Heart right ventricle (tissue), 16 donors: ENCODE results near the gene ABITRAM. TPM values are rescaled to one million over a fixed set of nuclear protein-coding genes. Genes with fewer than 3 reads are reported as not detected.

ENCODE experiments used
- ATAC-seq, 8 donors: fragments of 200-7000 bp; cut with Tn5 transposase; one replicate each; pipeline ENCODE4 v1.9.1; 2020; ENCODE audit warnings: mild to moderate bottlenecking in 8 of 8, moderate library complexity in 8 of 8, moderate number of reproducible peaks in 1 of 8
- DNase-seq, 2 donors: peaks; one replicate each; pipeline ENCODE4 v3.0.0-alpha.2; 2020
- H3K27ac ChIP-seq, 10 donors: fragments of 200-600 bp; sonication (generic) in 2 of 10; one replicate each; pipeline versions ENCODE4 v1.5.0 to v1.8.0; 2020 to 2022; ENCODE audit warnings: mild to moderate bottlenecking in 3 of 10
- H3K27me3 ChIP-seq, 7 donors: fragments of 200-600 bp; one replicate each; pipeline ENCODE4 v1.8.0; 2021 to 2022; ENCODE audit warnings: mild to moderate bottlenecking in 2 of 7
- H3K36me3 ChIP-seq, 9 donors: fragments of 200-600 bp; sonication (generic) in 1 of 9; one replicate each; pipeline versions ENCODE4 v1.5.0 to v1.8.0; 2020 to 2022; ENCODE audit warnings: mild to moderate bottlenecking in 2 of 9
- H3K4me1 ChIP-seq, 9 donors: fragments of 200-600 bp; sonication (generic) in 1 of 9; one replicate each; pipeline versions ENCODE4 v1.5.0 to v1.8.0; 2020 to 2022; ENCODE audit warnings: mild to moderate bottlenecking in 4 of 9
- H3K4me3 ChIP-seq, 10 donors: fragments of 200-600 bp; sonication (generic) in 2 of 10; one replicate each; pipeline versions ENCODE4 v1.5.0 to v1.8.0; 2020 to 2022; ENCODE audit warnings: mild to moderate bottlenecking in 7 of 10, moderate library complexity in 2 of 10
- H3K9me3 ChIP-seq, 11 donors: fragments of 200-600 bp in 10 of 11; sonication (generic) in 2 of 11; one replicate each; pipeline versions ENCODE4 v1.5.0 to v1.8.0; 2013 to 2022; ENCODE audit warnings: mild to moderate bottlenecking in 2 of 11, control low read depth in 1 of 11, moderate library complexity in 1 of 11
- CTCF ChIP-seq, 9 donors: fragments of 200-600 bp; sonication (generic) in 2 of 9; IDR thresholded peaks; one replicate each; pipeline versions ENCODE4 v1.5.0 to v1.8.0; 2021 to 2022; ENCODE audit warnings: antibody characterized with exemption in 9 of 9, mild to moderate bottlenecking in 5 of 9, moderate library complexity in 1 of 9
- WGBS, 2 donors: extraction: QIAGEN DNeasy Blood & Tissue Kit; methylation state at CpG; one replicate each; pipeline ENCODE4 v1.1.7; 2013; ENCODE audit warnings: inconsistent platforms in 1 of 2; 5-methylcytosine and 5-hydroxymethylcytosine counted together
- intact Hi-C, 10 donors: fragments of 100-400 bp; cut with DNase I; formaldehyde crosslinking; loops; one replicate each; pipeline versions ENCODE4 v1.11.1 to v1.14.2; 2022
- polyA plus RNA-seq, 2 donors: library from polyadenylated mRNA; stranded (reverse); fragments of 200-250 nt; gene quantifications; one replicate each; pipeline ENCODE4 v1.2.3, GENCODE V29; 2013
- total RNA-seq, 10 donors: library from RNA; stranded (reverse); fragmentation: NEBNext Ultra II Directional in 3 of 10; extraction: Animal tissue kit (Norgen Biotek cat#: 25700) in 3 of 10; gene quantifications; one replicate each; pipeline versions ENCODE4 v1.2.1 to v1.2.4, GENCODE V29; 2021 to 2023
- donor health status: Arrhythmogenic right ventricular cardiomyopathy.
- donor health status: ischemic (EF 13 %, LVEDD 7.1; RV severe dilation, severe dysfunction).
- donor health status: healthy with polysubstance abuse.
- donor health status: DM: no; HTN: yes; CAD: no.
- donor health status: DM: no; HTN: no; CAD: no.
- donor health status: ischemic (EF 25% LVEDD 6.9; RV normal size, moderate dysfunction).
- donor health status: ischemic (EF 25% LVEDD 5.7; RV mildly dilated, moderate dysfunction).
- donor health status: healthy.
- donor health status: DM: yes; HTN: yes; CAD: no.
- donor health status: Ischemic cardiomyopathy.
- donor health status: ischemic (EF 35%, LVEDD 5.7; RV mildly dilated, moderate dysfunction).
- donor health status: nonischemic (EF 11% LVEDD 7.7; RV severe dilation, severe dysfunction).
- donor health status: DM: yes; HTN: yes; CAD: no.
- donor health status: PGD.
- donor health status: ischemic (EF 29% LVEDD 5.4; RV normal size, mild dysfunction).
- donor health status: nonischemic (EF 23%, LVEDD 6.1; RV moderate dilation, normal function).

ABITRAM gene
- total and polyA plus RNA-seq, 12 donors = 9.1 to 17.7 (median 14.6) TPM

GRCh38 chr9:108973895-108974294 lies 39.7 kb downstream of the ABITRAM start:
- Histone ChIP-seq H3K4me1 (peaks cover 0 to 35% (median 25%) of the 10 kb centered on the region in 9 donors), H3K4me3 (no peak overlapping the region), H3K27me3 (no peaks in the 10 kb centered on the region), H3K27ac (peak overlapping the region in 9 of 10 donors; percentile 45 to 79 (median 71)), H3K36me3 (peaks cover 0 to 58% (median 14%) of the 10 kb centered on the region in 9 donors), H3K9me3 (peaks cover 0 to 3% (median 0%) of the 10 kb centered on the region in 11 donors)
- TF ChIP-seq CTCF (IDR thresholded peaks at IDR 0.05) = no peak
- DNase-seq = no peak
- 9 to 19% methylated on average over 5 of the region's 5 CpGs for WGBS, 2 donors
- ATAC-seq = peak; percentile 73 to 93 (median 83)
- intact Hi-C loops = loop anchor here in 1 of 10 donors (5.0 kb wide), 1 partner anchor 38 kb away; the partner anchor contains the start of gene CTNNAL1

DNA sequence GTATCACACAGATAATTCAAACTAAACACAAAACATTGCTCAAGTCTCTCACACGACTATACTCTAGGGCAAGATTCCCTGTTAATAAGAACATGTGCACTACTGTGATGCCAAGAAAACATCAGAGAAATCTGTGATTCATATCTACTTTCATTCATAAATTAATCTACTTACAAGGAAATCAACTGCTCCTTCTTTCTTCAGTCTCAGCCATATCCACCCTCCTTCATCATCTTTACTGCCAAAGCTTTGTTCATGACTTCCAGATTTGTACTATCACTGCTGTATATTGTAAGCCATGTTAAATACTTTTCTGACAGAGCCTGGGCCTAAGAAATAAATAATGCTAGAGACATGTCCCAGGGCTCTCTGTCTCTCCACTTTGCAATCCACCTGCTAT lies 44.0 kb downstream of the ABITRAM start:
- Histone ChIP-seq H3K27me3 (no peaks in the 10 kb centered on the region), H3K4me1 (peaks cover 0 to 24% (median 13%) of the 10 kb centered on the region in 9 donors), H3K9me3 (no peaks in the 10 kb centered on the region), H3K27ac (no peak overlapping the region), H3K4me3 (no peak overlapping the region), H3K36me3 (peaks cover 0 to 70% (median 14%) of the 10 kb centered on the region in 9 donors)
- TF ChIP-seq CTCF (IDR thresholded peaks at IDR 0.05) = no peak
- no peak for ATAC-seq
- WGBS, 2 donors = 56 to 62% methylated on average over 1 of the region's 1 CpG
- intact Hi-C loops = no loop called here
- no peak for DNase-seq

- no peak for DNase-seq
- Histone ChIP-seq H3K36me3 (peaks cover 0 to 94% (median 14%) of the 10 kb centered on the region in 9 donors), H3K27ac (peak overlapping the region in 1 of 10 donors; percentile 7), H3K9me3 (no peaks in the 10 kb centered on the region), H3K27me3 (no peaks in the 10 kb centered on the region), H3K4me3 (no peak overlapping the region), H3K4me1 (peaks cover 0 to 10% (median 0%) of the 10 kb centered on the region in 9 donors)
- no peak for TF ChIP-seq CTCF (IDR thresholded peaks at IDR 0.05)
- WGBS, 2 donors = 64 to 67% methylated on average over 2 of the region's 2 CpGs
- peak in 7 of 8 donors; percentile 47 to 90 (median 72) for ATAC-seq
- intact Hi-C loops = no loop called here
Observed at GRCh38 chr9:108980893-108981292, 46.7 kb downstream of the ABITRAM start.

GRCh38 chr9:108983885-108984284 lies 49.7 kb downstream of the ABITRAM start:
- Histone ChIP-seq H3K27ac (no peak overlapping the region), H3K27me3 (no peaks in the 10 kb centered on the region), H3K36me3 (peaks cover 0 to 73% (median 12%) of the 10 kb centered on the region in 9 donors), H3K4me1 (peaks cover 0 to 10% (median 0%) of the 10 kb centered on the region in 9 donors), H3K9me3 (no peaks in the 10 kb centered on the region), H3K4me3 (no peak overlapping the region)
- DNase-seq (no peak), ATAC-seq (no peak)
- TF ChIP-seq CTCF (IDR thresholded peaks at IDR 0.05) = no peak
- intact Hi-C loops = no loop called here

Other genes starting within 250 kb of the ABITRAM start
- gene ACTL7B, start 78.4 kb upstream of the ABITRAM start, total RNA-seq = not detected
- gene ACTL7B, start 78.4 kb upstream of the ABITRAM start, polyA plus RNA-seq = not detected
- not detected for gene ACTL7A, start 72.1 kb upstream of the ABITRAM start, total RNA-seq
- not detected for gene ACTL7A, start 72.1 kb upstream of the ABITRAM start, polyA plus RNA-seq
- 10 to 100 TPM; 19.2 to 31.7 (median 25.7) TPM for gene ELP1, start 276 bp upstream of the ABITRAM start, total RNA-seq
- 10 to 100 TPM; 11.7 to 18.2 TPM for gene ELP1, start 276 bp upstream of the ABITRAM start, polyA plus RNA-seq
- gene CTNNAL1, start 79.1 kb downstream of the ABITRAM start, total RNA-seq = 10 to 100 TPM; 48.5 to 75.4 (median 63.2) TPM
- 100 to 1,000 TPM in 1 of 2 donors, 10 to 100 TPM in 1; 42.7 to 115 TPM for gene CTNNAL1, start 79.1 kb downstream of the ABITRAM start, polyA plus RNA-seq
- 100 to 1,000 TPM in 5 of 10 donors, 10 to 100 TPM in 5; 84.2 to 152 (median 99.9) TPM for gene TMEM245, start 185.5 kb downstream of the ABITRAM start, total RNA-seq
- gene TMEM245, start 185.5 kb downstream of the ABITRAM start, polyA plus RNA-seq = 10 to 100 TPM; 17.0 to 23.5 TPM
- gene FRRS1L, start 232.8 kb downstream of the ABITRAM start, total RNA-seq = 1 to 10 TPM in 7 of 10 donors, under 1 TPM in 3; 0.61 to 3.0 (median 1.4) TPM
- gene FRRS1L, start 232.8 kb downstream of the ABITRAM start, polyA plus RNA-seq = under 1 TPM in 1 of 2 donors, not detected in 1; 0.07 TPM